SU-DHL-6 (cell line): ENCODE data around the gene ZDHHC16.

Experiments used
- H2AFZ ChIP-seq: fragments of 200-600 bp; sonication (generic); 2 replicates; pipeline ENCODE4 v1.6.1; 2014; ENCODE audit warnings: low read depth, mild to moderate bottlenecking, moderate library complexity, mixed read lengths, antibody characterized with exemption, low read length; ENCODE audit not compliant: severe bottlenecking
- H3F3A ChIP-seq: fragments of 200-600 bp; shearing (Covaris generic); 2 replicates; pipeline ENCODE4 v1.6.0; 2016; ENCODE audit warnings: antibody characterized with exemption, mild to moderate bottlenecking; ENCODE audit not compliant: insufficient read depth
- H3K27ac ChIP-seq: fragments of 200-600 bp; sonication (generic); 2 replicates; pipeline ENCODE4 v1.5.1; 2016; ENCODE audit warnings: low read depth, mild to moderate bottlenecking, low read length, moderate library complexity, mixed read lengths
- H3K27me3 ChIP-seq: fragments of 200-600 bp; sonication (generic), shearing (Covaris generic); 2 replicates; pipeline ENCODE4 v1.6.0; 2014; ENCODE audit warnings: mild to moderate bottlenecking, low read length
- H3K36me3 ChIP-seq: fragments of 200-600 bp; sonication (generic); 2 replicates; pipeline ENCODE4 v1.6.1; 2014; ENCODE audit warnings: mild to moderate bottlenecking, low read length, mixed read lengths
- H3K4me2 ChIP-seq: fragments of 300-600, 200-600 bp; shearing (Covaris generic), sonication (generic); 2 replicates; pipeline ENCODE4 v1.6.0; 2014; ENCODE audit warnings: low read length, low read depth, mild to moderate bottlenecking; ENCODE audit not compliant: poor library complexity, severe bottlenecking
- H3K4me3 ChIP-seq: fragments of 200-600 bp; sonication (generic); 2 replicates; pipeline ENCODE4 v1.5.1; 2014; ENCODE audit warnings: antibody characterized with exemption, low read length, mild to moderate bottlenecking, mixed read lengths; ENCODE audit not compliant: insufficient read depth, poor library complexity, severe bottlenecking
- H3K79me2 ChIP-seq: fragments of 200-600 bp; sonication (generic); 2 replicates; pipeline ENCODE4 v1.6.1; 2014; ENCODE audit warnings: mild to moderate bottlenecking, low read length, moderate library complexity; ENCODE audit not compliant: insufficient read depth
- H3K9ac ChIP-seq: fragments of 200-600 bp; sonication (generic); 2 replicates; pipeline ENCODE4 v1.7.0; 2014; ENCODE audit warnings: mild to moderate bottlenecking, low read length
- H3K9me2 ChIP-seq: fragments of 200-600 bp; sonication (generic); replicated peaks from 2 replicates; pipeline ENCODE4 v1.6.1; 2014; ENCODE audit warnings: low read length; ENCODE audit not compliant: insufficient read depth
- H3K9me3 ChIP-seq: fragments of 200-600 bp; sonication (generic); 2 replicates; pipeline ENCODE4 v1.6.1; 2014; ENCODE audit warnings: low read length, mixed read lengths; ENCODE audit not compliant: insufficient read depth
- H4K20me1 ChIP-seq: fragments of 200-600 bp; sonication (generic); 2 replicates; pipeline ENCODE4 v1.6.1; 2014; ENCODE audit warnings: low read depth, mild to moderate bottlenecking, antibody characterized with exemption, low read length, moderate library complexity, mixed read lengths
- EZH2phosphoT487 ChIP-seq: fragments of 200-600 bp; sonication (generic), shearing (Covaris generic); conservative IDR thresholded peaks from 2 replicates; pipeline ENCODE4 v1.6.1; 2018; ENCODE audit warnings: mild to moderate bottlenecking, antibody characterized with exemption, low read length, moderate library complexity, mixed read lengths
- TF ChIP-seq, protein P1 (sequence below): fragments of 200-600 bp; sonication (generic); IDR thresholded peaks from one replicate; pipeline ENCODE4 v1.5.1; 2017; ENCODE audit warnings: antibody characterized with exemption, mild to moderate bottlenecking, low read length, moderate library complexity; ENCODE audit not compliant: insufficient read depth, poor library complexity, severe bottlenecking

The ZDHHC16 gene

GRCh38 chr10:97481071-97481470 is 35.1 kb downstream of the ZDHHC16 start:
- Histone ChIP-seq H3F3A (no peaks in the 10 kb centered on the region), H3K9me3 (no peaks in the 10 kb centered on the region), H3K4me3 (no peak overlapping the region), H3K27me3 (no peaks in the 10 kb centered on the region), H3K36me3 (peaks cover 5% of the 10 kb centered on the region; the same call in 1 of the 2 replicates), H3K27ac (no peak overlapping the region), H4K20me1 (0 out of 2 replicates have a peak, but pooled peaks cover 7% of the 10 kb centered on the region), H3K9ac (no peak overlapping the region), H2AFZ (no peak overlapping the region), H3K79me2 (peaks cover 17% of the 10 kb centered on the region), H3K9me2 (no peaks in the 10 kb centered on the region), H3K4me2 (no peak overlapping the region)
- TF ChIP-seq EZH2phosphoT487: no peak
- TF ChIP-seq, protein P1, sequence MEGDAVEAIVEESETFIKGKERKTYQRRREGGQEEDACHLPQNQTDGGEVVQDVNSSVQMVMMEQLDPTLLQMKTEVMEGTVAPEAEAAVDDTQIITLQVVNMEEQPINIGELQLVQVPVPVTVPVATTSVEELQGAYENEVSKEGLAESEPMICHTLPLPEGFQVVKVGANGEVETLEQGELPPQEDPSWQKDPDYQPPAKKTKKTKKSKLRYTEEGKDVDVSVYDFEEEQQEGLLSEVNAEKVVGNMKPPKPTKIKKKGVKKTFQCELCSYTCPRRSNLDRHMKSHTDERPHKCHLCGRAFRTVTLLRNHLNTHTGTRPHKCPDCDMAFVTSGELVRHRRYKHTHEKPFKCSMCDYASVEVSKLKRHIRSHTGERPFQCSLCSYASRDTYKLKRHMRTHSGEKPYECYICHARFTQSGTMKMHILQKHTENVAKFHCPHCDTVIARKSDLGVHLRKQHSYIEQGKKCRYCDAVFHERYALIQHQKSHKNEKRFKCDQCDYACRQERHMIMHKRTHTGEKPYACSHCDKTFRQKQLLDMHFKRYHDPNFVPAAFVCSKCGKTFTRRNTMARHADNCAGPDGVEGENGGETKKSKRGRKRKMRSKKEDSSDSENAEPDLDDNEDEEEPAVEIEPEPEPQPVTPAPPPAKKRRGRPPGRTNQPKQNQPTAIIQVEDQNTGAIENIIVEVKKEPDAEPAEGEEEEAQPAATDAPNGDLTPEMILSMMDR: no peak

DNA sequence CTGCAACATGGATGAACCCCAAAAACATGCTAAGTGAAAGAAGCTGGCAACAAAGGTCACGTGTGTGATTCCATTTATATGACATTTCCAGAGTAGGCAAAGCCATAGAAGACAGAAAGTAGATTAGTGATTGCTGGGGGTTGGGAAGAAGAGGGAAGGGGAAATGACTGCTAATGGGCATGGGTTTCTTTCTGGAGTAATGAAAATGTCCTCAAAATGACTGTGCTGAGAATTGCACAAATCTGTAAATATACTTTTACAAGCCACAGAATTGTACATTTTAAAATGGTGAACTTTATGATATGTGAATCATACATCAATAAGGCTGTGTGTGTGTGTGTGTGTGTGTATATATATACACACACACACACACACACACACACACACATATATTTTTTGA is 36.4 kb downstream of the ZDHHC16 start:
- no peak overlapping the region for H3K4me3 ChIP-seq
- no peaks in the 10 kb centered on the region for H3K9me3 ChIP-seq
- H3K9ac ChIP-seq: no peak overlapping the region
- H3K4me2 ChIP-seq: no peak overlapping the region
- TF ChIP-seq EZH2phosphoT487: no peak
- TF ChIP-seq, protein P1: no peak
- H3K27me3 ChIP-seq: no peaks in the 10 kb centered on the region
- H3F3A ChIP-seq: no peaks in the 10 kb centered on the region
- no peaks in the 10 kb centered on the region for H3K9me2 ChIP-seq
- H3K79me2 ChIP-seq: peaks cover 27% of the 10 kb centered on the region
- H2AFZ ChIP-seq: no peak overlapping the region
- peaks cover 2% of the 10 kb centered on the region; the same call in 1 of the 2 replicates for H3K36me3 ChIP-seq
- 0 out of 2 replicates have a peak, but pooled peaks cover 9% of the 10 kb centered on the region for H4K20me1 ChIP-seq
- no peak overlapping the region for H3K27ac ChIP-seq

- TF ChIP-seq, protein P1: no peak
- no peak for TF ChIP-seq EZH2phosphoT487
- Histone ChIP-seq H3K4me2 (no peak overlapping the region), H3K27ac (no peak overlapping the region), H3K9ac (no peak overlapping the region), H3K9me3 (no peaks in the 10 kb centered on the region), H4K20me1 (peaks cover 14% of the 10 kb centered on the region; the same call in 1 of the 2 replicates), H2AFZ (no peak overlapping the region), H3K79me2 (peaks cover 38% of the 10 kb centered on the region), H3K36me3 (peaks cover 2% of the 10 kb centered on the region; the same call in 1 of the 2 replicates), H3K9me2 (no peaks in the 10 kb centered on the region), H3K4me3 (no peak overlapping the region), H3K27me3 (no peaks in the 10 kb centered on the region), H3F3A (no peaks in the 10 kb centered on the region)
These were observed 37.5 kb downstream of the ZDHHC16 start for GRCh38 chr10:97483506-97483905.
